CD4-positive, alpha-beta T cell treated with Interleukin-2 at 100 ng/mL for 4 hours (primary cell): ENCODE data around the gene DCLRE1B.
A peak's percentile ranks its signal among the peaks of the same experiment; 100 is the strongest.

Experiments
- DNase-seq: peaks from one replicate; pipeline ENCODE4 v3.0.0-alpha.2; 2020; ENCODE audit warnings: low spot score

Gene DCLRE1B

DNA sequence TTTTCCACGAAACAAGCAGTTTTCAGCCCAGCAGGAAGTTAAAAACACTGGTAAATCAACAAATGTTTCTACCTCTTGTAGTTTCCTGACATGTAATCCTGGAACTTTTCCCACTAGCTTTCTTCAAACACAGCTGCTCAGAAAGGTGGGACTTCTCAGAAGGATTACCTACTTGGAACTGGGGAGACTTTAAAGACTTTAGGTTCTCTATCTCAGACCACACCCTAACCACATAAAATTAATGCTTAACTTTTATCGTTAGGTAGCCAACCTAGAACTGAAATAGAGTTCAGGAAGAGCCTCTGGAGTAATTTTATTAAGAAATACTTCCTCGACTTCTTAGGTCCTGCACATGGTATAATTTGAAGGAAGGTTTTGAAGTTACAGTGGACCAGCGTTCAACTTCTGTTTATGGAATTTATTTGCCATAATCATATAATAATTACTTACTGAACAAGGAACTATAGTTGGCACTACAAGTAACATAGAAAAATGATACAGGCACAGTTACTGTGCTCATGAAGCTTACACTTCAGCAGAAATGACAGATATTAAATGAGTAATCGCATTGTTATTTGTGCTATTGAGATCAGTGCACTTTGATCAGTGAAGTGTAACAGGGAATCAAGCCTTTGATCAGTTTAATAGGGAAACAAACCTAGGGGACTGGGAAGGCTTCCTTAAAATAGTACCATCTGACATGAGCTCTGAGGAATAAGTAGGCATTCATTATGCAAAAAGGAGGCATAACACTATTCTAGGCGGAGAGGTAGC is 17.5 kb upstream of the DCLRE1B start, which contains the start of gene BCL2L15:
TSS of gene BCL2L15 (minus strand) at position 180 of the 774 bp plus-strand sequence. CDS start 206 bp downstream, outside the sequence.
- peak; percentile 50 for DNase-seq

DNA sequence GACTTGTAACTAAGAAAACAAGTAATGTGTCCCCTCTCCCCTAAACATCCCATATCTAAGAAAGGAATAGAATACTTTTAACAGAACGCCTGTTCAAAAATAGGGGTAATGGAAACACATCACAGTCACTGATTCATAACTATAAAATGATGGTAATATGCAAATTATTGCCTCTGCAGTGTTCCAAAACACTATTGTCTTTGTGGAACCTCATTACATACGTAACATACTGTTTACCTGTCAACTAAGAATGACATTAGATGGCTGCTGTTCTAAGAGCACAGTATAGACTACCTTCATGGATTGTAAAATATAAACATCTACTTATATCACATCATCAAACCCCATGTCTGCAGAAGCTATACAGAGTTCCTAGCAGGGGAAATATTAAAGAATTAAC is 14.3 kb upstream of the DCLRE1B start:
- no peak for DNase-seq

DNA sequence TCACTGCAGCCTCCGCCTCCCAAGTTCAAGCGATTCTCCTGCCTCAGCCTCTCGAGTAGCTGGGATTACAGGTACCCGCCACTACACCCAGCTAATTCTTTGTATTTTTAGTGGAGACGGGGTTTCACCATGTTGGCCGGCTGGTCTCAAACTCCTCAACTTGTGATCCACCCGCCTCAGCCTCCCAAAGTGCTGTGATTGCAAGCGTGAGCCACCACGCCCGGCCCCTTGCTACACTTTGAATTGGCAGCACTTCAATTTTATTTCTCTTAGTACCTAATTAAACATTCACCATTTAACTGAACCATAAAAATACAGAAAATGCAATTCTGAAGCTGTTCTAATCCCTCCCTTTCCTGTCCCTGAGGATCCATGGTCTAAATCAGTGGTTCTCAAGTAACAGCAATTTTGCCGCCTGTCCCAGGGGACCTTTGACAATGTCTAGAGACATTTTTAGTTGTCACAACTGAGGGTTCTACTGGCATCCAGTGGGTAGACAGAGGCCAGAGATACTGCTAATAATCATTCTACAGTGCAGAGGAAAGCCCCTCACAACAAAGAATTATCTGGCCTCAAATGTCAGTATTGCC is 13.4 kb upstream of the DCLRE1B start:
- DNase-seq, result no peak

DNA sequence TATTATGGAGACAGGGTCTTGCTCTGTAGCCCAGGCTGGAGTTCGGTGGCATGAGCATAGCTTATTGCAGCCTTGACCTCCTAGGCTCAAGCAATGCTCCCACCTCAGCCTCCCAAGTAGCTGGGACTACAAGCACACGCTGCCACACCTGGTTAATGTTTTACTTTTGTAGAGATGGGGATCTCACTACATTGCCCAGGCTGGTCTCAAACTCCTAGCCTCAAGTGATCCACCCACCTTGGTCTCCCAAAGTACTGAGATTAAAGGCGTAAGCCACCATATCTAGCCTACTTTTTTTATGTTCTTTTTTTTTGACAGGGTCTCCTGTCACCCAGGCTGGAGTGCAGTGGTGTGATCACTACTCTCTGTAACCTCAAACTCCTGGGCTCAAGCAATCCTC is 11.9 kb upstream of the DCLRE1B start:
- DNase-seq, result no peak

DNA sequence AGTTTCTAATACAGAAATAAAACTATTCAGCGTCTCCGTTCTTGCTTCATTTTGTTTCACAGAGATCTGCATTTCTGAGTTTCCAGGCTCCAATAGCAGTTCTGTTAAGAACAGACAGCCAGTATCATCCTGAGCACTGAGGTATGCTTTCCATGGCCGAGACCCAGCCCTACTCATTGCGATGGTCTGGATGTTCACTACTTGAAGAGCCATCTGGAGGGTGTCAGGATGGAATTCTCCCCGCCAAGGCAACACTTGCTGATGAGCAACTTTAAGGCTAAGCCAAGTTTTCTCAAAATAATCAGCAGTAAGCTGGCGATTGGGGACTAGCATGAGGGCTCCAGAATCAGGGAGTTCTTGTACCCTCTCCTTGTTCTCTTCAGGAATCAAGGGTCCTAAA is 10.0 kb upstream of the DCLRE1B start:
- no peak for DNase-seq

DNA sequence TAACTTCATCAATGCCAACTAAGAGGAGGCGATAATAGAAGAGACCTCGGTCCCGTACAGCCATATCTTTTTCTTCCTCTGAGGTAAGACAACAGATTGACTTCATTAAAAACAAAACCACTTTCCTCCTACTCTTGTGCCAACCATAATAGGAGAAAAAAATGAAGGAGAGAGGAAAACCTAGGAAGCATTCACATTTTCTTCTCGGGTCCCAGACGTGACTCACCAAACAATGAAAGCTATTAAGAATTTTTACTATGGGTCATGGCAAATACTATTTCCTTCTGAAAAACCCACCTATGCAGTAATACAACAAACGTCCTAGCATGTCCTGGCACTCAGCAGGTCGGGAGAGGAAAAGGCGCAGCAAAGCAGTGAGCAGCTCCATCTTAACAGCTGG is 9.2 kb upstream of the DCLRE1B start:
- no peak for DNase-seq

DNA sequence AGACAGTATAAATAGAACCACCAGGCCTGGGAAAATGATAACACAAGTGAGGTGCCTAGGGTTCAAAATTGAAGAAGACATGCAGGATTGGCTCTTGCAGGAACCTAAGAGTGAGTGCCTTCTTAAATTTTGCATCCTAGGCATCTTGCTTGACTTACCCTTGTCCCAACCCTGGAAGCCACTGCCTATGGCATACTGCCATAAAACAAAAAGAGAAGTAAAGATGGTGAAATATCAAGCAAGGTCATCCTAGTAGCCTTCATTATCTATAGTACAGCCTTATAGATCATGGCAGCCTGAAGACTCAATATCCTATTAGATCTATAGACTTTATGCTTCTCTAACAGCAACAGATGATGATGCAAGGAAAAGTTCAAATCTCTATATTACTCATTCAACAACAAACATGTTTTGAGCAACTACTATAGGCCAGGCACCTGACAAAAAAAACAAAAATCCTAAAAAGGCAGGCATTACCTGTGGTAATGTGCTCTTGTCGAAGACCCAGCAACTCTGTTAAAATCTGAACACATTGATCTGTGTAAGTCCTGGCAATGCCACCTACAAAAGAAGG is 6.8 kb upstream of the DCLRE1B start:
- DNase-seq, result no peak

DNA sequence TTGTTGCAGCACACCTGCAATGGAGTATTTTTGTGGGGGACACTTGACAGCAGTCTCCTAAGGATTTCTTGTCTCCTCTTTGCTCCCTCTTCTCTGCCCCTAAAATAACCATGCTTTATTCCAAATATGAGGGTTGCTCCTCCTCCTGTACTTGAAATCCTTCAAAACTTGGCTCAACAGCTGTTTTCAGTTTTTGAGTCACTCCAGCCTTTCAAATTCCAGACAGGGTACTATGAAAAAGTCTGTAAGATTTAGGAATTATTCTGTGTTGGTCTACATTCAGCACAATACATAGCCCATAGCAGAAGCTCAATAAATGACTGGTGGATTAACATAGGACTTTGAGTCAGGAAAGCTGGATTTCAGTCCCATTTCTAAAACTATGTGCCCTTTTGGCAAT is 6.0 kb upstream of the DCLRE1B start:
- no peak for DNase-seq

DNA sequence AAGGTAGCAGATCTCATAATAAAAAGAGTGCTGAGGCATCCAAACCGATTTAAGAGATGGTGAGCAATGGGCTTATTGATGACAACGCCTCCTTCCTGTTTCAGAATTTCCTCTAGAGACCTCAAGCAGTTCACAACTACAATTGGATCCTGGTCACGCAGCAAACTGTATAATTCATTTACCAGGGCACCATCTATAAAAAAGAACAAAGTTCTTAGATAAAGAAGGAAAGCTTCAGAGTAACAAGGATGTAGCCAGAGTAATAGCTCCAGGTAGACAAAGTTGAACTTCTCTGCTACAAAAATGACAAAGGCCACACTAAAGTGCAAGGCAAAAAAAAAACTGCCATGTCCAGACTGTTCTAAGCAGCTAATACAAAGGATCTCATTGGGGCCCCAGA is 3.9 kb upstream of the DCLRE1B start:
- DNase-seq, result peak; percentile 35

DNA sequence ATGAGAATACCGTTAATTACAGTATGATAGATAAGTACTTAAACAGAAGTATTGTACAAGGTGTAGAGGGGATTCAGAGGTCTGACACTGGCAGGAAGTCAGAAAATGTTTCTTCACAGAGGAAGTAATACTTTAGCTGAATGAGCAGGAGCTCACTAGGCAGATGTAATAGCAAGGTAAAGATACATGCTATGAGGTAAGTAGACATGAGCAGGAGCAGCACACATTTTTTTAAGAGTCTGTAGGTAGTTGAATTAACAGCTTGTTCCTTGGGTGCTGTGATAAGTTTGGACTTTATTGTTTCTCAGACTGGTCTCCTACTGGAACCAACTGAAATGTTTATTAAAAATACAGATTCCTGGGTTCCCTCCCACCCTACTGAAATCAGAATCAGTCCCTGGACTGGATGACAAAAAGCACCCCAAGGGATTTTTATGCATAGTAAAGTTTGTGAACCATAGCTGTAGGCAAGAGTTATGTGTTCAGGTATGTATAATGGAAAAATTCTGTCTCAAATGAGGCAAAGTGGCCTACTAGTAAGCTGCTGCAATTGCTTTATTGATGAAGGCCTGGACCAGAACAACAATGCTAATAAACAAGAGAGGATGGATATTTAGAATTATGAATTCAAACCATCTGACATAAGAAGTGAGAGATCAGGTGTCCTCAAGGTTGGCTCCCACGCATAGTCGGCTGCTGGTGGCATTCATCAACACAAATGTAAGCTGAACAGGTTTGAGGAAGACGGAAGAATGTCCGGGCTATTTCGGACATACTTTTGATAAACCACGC is 1.4 kb upstream of the DCLRE1B start:
- DNase-seq, result peak; percentile 5

DNA sequence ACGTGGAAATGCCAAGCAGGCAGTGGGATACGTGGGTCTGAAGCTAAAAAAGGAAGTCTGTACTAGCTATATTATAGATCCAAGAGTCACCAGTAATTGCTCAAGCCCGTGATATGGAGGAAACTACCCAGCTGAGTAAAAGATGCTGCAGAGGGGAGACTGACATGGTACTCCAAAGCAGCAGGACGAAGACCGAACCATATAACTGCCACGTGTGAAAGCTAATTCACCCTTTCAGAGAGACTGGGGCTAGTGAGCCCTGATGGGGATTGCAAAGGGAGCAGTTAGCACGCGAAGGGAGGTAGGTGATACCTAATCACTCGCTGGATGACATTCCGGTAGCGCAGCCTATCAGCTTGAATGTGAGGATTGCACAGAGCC is 843 bp upstream of the DCLRE1B start:
- no peak for DNase-seq

DNA sequence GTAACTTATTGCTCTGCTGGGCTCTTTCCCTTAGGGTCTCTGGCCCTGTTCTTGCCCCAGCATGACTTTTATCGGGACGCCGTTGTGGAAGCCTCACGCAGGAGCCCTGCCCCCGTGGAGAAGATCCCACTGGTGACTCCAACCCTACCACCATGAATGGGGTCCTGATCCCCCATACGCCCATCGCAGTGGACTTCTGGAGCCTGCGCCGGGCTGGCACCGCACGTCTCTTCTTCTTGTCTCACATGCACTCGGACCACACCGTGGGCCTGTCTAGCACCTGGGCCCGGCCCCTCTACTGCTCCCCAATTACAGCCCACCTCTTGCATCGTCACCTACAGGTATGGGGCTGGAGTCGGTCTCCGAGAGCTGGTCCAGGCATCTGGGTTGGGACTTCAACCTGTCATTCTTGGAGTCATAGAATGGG is 322 bp downstream of the DCLRE1B start:
- DNase-seq, result no peak

DNA sequence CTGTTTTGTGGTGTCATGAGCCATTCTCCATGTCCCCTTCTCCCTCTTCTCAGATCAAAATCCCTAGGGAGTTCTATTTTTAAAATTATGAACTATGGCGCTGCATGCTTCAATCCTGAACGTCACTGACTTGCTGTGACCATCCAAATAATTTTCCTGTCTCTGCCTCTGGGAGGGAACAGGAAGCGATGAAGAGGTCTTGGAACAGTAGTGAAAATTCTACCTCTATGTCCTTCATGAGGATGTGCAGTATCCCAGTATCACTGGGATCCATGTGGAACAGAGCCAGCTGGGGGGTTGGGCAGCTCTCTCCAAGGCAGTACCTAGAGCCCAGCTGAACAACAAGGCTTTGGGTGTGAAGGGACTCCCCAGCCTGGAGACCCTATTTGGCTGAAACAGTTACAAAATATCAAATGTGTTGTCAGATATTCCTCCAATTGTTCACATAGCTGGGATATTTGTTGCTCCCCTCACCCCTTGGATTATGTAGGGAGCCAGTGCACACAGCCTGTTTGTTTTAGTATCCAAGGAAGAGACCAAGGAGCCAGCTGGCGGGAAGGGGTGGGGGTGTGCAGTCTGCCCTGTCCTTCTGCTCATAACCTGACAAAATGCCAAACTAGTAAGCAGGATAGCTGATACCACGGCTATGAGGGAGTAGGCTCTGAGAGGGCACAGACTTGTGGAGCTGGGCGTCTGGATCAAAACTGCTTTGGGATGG is 7.6 kb downstream of the DCLRE1B start:
- DNase-seq, result no peak

DNA sequence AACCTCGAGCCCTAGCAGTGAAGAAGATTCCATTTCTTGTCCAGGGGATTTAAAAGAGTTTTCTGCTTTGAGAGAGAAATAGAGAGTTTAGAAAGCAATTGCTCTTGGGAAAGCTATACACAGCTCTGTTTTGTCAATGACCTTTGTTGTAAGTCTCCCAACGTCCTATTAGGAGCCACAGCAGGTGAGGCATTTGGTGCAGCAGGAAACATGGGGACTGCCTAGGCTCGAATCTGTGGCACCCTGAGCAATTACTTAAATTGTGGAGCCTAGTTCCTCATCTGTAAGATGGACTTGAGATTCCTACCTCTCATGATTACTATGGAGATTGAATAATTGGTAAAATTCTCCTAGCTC is 8.2 kb downstream of the DCLRE1B start:
- no peak for DNase-seq

DNA sequence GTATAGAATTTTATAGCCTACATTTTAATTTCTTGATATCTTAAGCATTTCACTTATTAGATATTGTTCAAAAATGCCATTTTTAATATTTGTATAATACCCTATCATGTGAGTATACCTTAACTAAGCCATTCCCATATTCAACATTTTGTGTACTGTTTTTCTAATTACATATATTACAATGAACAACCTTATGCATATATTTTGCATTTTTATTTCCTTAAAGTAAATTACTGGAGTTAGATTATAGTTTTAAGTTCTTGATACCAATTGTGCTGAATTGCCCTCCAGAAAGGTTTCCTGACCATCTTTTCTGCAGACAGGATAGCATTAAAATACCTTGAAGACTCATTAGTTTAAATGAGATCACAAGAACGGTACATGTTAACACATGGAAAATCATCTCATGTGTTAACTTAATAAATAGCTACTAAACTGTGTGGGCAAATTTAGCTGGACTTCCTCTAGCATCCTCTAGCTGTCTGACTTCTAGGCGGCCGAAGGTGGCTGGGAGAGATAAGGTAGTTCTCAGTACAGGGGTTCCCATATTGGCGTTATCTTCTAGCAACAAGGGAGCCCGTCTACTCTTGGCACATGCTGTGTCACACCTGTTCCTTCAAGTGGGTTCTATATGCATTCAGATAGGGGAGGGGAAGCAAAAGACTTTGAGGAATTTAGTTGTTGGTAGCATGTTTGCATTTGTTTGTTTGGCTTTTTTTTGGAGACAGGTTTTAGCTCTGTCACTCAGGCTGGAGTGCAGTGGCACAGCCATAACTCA is 8.9 kb downstream of the DCLRE1B start:
- DNase-seq, result no peak

DNA sequence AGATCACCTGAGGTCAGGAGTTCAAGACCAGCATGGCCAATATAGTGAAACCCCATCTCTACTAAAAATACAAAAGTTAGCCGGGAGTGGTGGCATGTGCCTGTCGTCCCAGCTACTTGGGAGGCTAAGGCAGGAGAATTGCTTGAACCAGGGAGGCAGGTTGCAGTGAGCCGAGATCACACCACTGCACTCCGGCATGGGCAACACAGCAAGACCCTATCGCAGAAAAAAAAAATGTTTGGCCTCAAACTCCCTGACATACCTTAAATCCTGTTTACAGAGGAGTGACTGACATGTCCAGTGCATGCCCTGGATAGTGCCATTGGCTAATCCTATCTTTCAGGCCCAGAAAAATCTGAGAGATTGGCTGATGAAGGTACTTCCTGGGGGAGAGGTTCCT is 11.8 kb downstream of the DCLRE1B start:
- DNase-seq, result no peak

DNA sequence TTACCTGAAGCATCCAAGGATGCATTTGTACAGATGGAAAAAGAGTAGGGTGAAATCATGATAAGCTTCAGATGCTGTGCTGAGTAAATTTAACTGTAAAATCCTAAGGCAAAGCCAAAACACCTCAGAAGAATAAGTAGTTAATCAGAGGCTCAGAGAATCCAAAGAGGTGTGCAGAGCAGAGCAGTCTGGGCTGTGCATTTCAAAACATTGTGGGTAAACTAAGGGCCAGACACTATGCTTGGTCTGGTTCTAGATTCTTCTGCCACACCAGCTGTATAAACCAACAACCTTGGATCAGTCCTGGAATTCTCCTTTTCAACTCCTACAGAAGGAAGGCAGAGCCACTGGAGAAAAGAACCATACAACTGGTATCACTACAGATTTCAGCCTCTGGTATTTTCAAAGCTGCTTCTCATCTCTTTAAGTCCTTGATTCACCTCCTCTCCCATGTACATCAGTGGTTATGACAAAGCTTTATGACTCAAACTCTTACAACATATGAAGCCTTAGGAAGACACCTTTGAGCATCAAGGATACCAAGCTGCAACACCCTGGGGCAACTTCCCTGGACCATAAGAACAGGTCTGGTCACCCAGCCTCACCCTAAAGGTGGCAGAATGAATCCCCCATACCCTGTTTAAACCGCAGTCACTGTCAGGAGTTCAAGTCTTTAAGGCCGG is 12.4 kb downstream of the DCLRE1B start:
- DNase-seq, result no peak

DNA sequence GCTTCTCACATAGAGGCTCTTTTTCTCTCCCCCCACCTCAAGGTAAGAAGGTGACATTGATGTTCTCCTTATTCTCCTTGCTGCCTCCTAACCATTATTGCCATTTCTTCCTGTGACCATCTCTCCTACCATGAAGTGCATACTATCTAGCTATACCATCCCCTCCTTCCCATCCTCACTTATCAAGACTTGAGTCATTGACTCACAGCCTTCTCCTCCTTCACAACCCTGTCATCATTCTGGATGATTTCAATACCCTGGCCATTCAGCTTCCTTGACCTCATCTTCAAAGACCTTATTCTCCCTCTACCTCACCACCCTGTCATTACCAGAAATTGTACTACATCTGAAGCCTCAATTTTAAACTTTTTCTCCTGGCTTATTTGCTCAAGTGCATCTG is 13.1 kb downstream of the DCLRE1B start:
- DNase-seq, result no peak

DNA sequence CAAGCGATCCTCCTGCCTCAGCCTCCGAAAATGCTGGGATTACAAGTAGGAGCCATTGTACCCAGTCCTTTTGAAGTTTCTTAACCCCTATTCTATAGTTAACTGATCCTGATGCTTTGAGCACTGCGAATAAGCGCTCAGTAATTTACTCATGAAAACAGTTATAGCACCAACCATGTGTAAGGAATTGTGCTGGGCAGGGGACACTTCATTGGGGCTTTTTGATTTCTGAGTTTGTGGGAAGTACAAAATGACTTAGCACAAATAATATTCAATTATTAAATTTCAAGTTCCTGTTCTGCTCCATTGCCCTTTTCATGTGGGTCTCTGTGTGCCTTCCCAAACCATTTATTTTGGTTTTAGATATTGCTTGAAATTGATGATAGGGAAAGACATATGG is 17.8 kb downstream of the DCLRE1B start:
- DNase-seq, result no peak

DNA sequence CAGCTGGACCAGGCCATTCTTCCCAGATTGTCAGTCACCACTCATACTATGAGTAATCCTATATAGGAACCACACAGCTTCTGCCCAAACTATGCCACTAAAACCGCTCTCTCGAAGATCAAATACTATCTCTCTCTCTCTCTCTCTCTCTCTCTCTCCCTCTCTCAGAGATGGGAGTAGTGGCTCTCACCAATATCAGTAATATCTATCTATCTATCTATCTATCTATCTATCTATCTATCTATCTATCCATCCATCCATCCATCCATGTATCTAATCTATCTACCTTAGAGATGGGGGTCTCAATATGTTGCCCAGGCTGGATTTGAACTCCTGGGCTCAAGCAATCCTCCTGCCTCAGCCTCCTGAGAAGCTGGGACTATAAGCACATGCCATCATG is 19.3 kb downstream of the DCLRE1B start:
- no peak for DNase-seq
